Parathyroid adenoma (tissue), 2 donors: ENCODE results near the gene SAMD1.

Source experiments
- H2AFZ ChIP-seq: fragments of 300-600 bp; sonication (generic); one replicate; pipeline ENCODE4 v1.7.0; 2017; ENCODE audit warnings: antibody characterized with exemption, mild to moderate bottlenecking
- H3K27ac ChIP-seq: fragments of 300-600 bp; sonication (generic); one replicate; pipeline ENCODE4 v1.7.0; 2017
- H3K27me3 ChIP-seq: fragments of 300-600 bp; sonication (generic); one replicate; pipeline ENCODE4 v1.7.0; 2017; ENCODE audit warnings: low read length; ENCODE audit not compliant: control insufficient read depth, insufficient read depth
- H3K36me3 ChIP-seq: fragments of 300-600 bp; sonication (generic); one replicate; pipeline ENCODE4 v1.7.0; 2017; ENCODE audit warnings: low read length; ENCODE audit not compliant: control insufficient read depth, insufficient read depth
- H3K4me1 ChIP-seq: fragments of 300-600 bp; sonication (generic); one replicate; pipeline ENCODE4 v1.7.0; 2017; ENCODE audit warnings: control low read depth
- H3K4me2 ChIP-seq: fragments of 300-600 bp; sonication (generic); one replicate; pipeline ENCODE4 v1.7.0; 2017; ENCODE audit warnings: low read length
- H3K4me3 ChIP-seq: fragments of 300-600 bp; sonication (generic); one replicate; pipeline ENCODE4 v1.7.0; 2017; ENCODE audit warnings: low read depth, low read length
- H3K79me2 ChIP-seq: fragments of 300-600 bp; sonication (generic); one replicate; pipeline ENCODE4 v1.7.0; 2017; ENCODE audit warnings: control low read depth
- H3K9ac ChIP-seq: fragments of 300-600 bp; sonication (generic); one replicate; pipeline ENCODE4 v1.7.0; 2017; ENCODE audit warnings: mild to moderate bottlenecking
- H3K9me3 ChIP-seq: fragments of 300-600 bp; sonication (generic); one replicate; pipeline ENCODE4 v1.7.0; 2017; ENCODE audit warnings: low read length; ENCODE audit not compliant: control insufficient read depth
- CTCF ChIP-seq: fragments of 300-600 bp; sonication (generic); IDR thresholded peaks from one replicate; pipeline ENCODE4 v1.7.0; 2017; ENCODE audit warnings: antibody characterized with exemption, mild to moderate bottlenecking
- donor health status: primary hyperparathyroidism.

The SAMD1 gene

GRCh38 chr19:14059652-14060155, 30.8 kb downstream of the SAMD1 start:
- no peaks in the 10 kb centered on the region for H3K27me3 ChIP-seq
- H3K4me1 ChIP-seq = peaks cover 7% of the 10 kb centered on the region

GRCh38 chr19:14059093-14059480, 31.5 kb downstream of the SAMD1 start:
- Histone ChIP-seq H3K79me2 (no peaks in the 10 kb centered on the region), H3K36me3 (no peaks in the 10 kb centered on the region), H2AFZ (no peak overlapping the region), H3K4me1 (peaks cover 7% of the 10 kb centered on the region), H3K4me3 (no peak overlapping the region), H3K9ac (no peak overlapping the region), H3K9me3 (no peaks in the 10 kb centered on the region), H3K27me3 (no peaks in the 10 kb centered on the region), H3K4me2 (no peak overlapping the region), H3K27ac (no peak overlapping the region)
- peak; percentile 45 for TF ChIP-seq CTCF

More at GRCh38 chr19:14059652-14060155, 30.8 kb downstream of the SAMD1 start:
- no peaks in the 10 kb centered on the region for H3K79me2 ChIP-seq
- no peaks in the 10 kb centered on the region for H3K9me3 ChIP-seq
- peak overlapping the region; percentile 72 for H3K4me2 ChIP-seq
- H3K27ac ChIP-seq = no peak overlapping the region
- H3K36me3 ChIP-seq = no peaks in the 10 kb centered on the region
- no peak overlapping the region for H2AFZ ChIP-seq
- H3K4me3 ChIP-seq = peak overlapping the region; percentile 18
- H3K9ac ChIP-seq = no peak overlapping the region
- TF ChIP-seq CTCF = no peak

GRCh38 chr19:14058182-14059092, 32.1 kb downstream of the SAMD1 start:
- no peak for TF ChIP-seq CTCF
- Histone ChIP-seq H3K9ac (no peak overlapping the region), H3K27ac (no peak overlapping the region), H3K4me1 (peaks cover 7% of the 10 kb centered on the region), H3K4me2 (no peak overlapping the region), H3K27me3 (no peaks in the 10 kb centered on the region), H3K4me3 (no peak overlapping the region), H3K79me2 (no peaks in the 10 kb centered on the region), H3K36me3 (no peaks in the 10 kb centered on the region), H2AFZ (no peak overlapping the region), H3K9me3 (no peaks in the 10 kb centered on the region)

- TF ChIP-seq CTCF = no peak
- H3K27me3 ChIP-seq = no peaks in the 10 kb centered on the region
- H2AFZ ChIP-seq = peak overlapping the region; percentile 67
- peaks cover 7% of the 10 kb centered on the region for H3K4me1 ChIP-seq
- H3K9ac ChIP-seq = no peak overlapping the region
- H3K36me3 ChIP-seq = no peaks in the 10 kb centered on the region
- no peak overlapping the region for H3K27ac ChIP-seq
- H3K9me3 ChIP-seq = no peaks in the 10 kb centered on the region
- H3K79me2 ChIP-seq = no peaks in the 10 kb centered on the region
- H3K4me3 ChIP-seq = no peak overlapping the region
- H3K4me2 ChIP-seq = no peak overlapping the region
These were observed 33.7 kb downstream of the SAMD1 start for GRCh38 chr19:14056741-14057356.
